ENCODE results near the gene IFITM10. TPM values are rescaled to one million over a fixed set of nuclear protein-coding genes. Genes with fewer than 3 reads are reported as not detected.

IFITM10 gene
- total RNA-seq, 3 donors from 2014 or later = 0.46 to 2.8 (median 1.9) TPM

DNA sequence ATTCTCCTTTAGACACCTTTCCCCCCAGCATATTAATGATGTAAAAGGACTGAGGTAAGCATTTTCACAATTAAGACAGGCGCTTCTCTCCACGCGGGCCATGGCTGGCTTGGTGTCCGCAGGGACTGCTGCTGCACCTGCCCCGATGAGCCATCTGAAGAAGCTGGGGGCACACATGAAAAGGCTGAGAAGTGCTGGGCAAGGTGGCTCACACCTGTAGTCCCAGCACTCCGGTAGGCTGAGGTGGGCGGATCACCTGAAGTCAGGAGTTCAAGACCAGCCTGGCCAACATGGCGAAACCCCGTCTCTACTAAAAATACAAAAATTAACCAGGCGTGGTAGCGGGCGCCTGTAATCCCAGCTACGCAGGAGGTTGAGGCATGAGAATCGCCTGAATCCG lies 32.1 kb downstream of the IFITM10 start:
- H3K4me1 ChIP-seq (ENCODE audit: low read depth) = no peaks in the 10 kb centered on the region
- no peak for DNase-seq
- no peak for ATAC-seq
- intact Hi-C loops (cut with DNase I, micrococcal nuclease) = no loop called here
- H3K4me3 ChIP-seq = no peak overlapping the region
- H3K9me3 ChIP-seq = no peaks in the 10 kb centered on the region
- TF ChIP-seq, protein P1, sequence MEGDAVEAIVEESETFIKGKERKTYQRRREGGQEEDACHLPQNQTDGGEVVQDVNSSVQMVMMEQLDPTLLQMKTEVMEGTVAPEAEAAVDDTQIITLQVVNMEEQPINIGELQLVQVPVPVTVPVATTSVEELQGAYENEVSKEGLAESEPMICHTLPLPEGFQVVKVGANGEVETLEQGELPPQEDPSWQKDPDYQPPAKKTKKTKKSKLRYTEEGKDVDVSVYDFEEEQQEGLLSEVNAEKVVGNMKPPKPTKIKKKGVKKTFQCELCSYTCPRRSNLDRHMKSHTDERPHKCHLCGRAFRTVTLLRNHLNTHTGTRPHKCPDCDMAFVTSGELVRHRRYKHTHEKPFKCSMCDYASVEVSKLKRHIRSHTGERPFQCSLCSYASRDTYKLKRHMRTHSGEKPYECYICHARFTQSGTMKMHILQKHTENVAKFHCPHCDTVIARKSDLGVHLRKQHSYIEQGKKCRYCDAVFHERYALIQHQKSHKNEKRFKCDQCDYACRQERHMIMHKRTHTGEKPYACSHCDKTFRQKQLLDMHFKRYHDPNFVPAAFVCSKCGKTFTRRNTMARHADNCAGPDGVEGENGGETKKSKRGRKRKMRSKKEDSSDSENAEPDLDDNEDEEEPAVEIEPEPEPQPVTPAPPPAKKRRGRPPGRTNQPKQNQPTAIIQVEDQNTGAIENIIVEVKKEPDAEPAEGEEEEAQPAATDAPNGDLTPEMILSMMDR (IDR thresholded peaks at IDR 0.05) = no peak
- no peaks in the 10 kb centered on the region for H3K36me3 ChIP-seq (ENCODE audit: low read depth)

DNA sequence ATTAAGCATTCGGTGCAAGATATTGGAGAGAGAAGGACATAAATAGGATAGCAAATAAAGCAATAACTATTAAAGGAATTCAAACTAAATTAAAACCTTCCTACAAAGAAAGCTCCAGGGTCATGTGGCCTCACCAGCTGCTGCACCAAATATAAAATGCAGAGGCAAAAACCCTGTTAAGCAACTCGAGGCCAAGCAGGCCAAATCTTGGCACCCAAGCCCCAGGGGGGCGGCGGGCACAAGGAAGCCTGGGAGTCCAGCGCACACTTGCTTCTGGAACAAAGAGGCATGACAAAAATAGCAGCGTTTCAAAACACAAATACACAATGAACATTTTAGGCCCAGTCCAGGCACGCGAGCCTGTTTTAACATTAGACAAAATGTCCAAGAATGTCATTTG lies 32.6 kb downstream of the IFITM10 start:
- no peak overlapping the region for H3K4me3 ChIP-seq
- H3K36me3 ChIP-seq (ENCODE audit: low read depth) = no peaks in the 10 kb centered on the region
- ATAC-seq = no peak
- H3K4me1 ChIP-seq (ENCODE audit: low read depth) = no peaks in the 10 kb centered on the region
- TF ChIP-seq, protein P1 (IDR thresholded peaks at IDR 0.05) = no peak
- no peaks in the 10 kb centered on the region for H3K9me3 ChIP-seq
- intact Hi-C loops (cut with DNase I, micrococcal nuclease) = no loop called here
- DNase-seq = no peak

DNA sequence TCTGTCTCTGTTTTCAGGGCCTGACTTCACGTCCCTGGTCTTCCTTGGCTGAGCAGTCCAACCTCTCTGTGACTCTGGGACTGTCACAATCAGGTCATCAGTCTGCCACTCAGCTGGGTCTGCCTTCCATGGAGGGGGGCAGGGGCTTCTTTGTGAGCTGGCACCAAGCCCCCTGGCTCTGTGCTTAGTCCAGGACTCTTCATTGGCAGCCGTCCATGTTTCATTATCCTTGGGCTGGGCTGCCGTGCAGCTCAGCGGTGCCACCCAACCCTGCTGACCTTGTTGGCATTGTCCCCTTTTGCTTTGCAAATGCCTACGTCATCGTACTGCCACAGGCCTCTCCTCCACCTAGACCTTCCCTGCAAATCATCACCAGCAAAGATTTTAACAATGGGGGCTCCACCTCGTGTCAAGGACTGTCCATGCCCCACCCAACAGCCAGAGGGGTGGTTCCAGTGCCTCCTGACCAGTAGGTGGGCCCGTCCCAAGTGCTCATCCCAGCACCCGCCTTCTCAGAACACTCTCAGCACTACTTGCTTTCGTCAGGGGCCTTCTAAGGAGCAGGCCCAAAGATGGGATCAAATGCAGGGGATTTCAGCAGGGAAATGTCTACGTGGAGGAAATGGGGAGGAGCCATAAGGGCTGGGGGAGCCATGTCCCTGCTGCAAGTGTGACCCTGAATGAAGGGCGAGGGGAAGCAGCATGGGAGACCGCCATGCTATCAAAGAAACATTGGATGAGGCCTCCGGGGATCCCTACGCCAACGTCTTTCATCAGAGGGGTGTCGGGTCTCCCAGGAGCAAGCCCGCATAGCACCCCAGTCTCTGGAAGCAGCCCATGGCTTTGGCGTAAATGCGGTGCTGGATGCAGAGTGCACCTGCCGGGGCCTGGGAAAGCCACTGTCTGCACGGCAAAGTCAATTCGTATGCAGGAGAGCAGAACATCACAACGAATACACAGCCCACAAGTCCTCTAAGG lies 35.2 kb downstream of the IFITM10 start:
- DNase-seq (no peak), ATAC-seq (no peak)
- Histone ChIP-seq H3K36me3 (ENCODE audit: low read depth) (no peaks in the 10 kb centered on the region), H3K9me3 (no peaks in the 10 kb centered on the region), H3K4me3 (no peak overlapping the region), H3K4me1 (ENCODE audit: low read depth) (no peaks in the 10 kb centered on the region)
- TF ChIP-seq, protein P1 (IDR thresholded peaks at IDR 0.05) = no peak
- intact Hi-C loops (cut with DNase I, micrococcal nuclease) = no loop called here

DNA sequence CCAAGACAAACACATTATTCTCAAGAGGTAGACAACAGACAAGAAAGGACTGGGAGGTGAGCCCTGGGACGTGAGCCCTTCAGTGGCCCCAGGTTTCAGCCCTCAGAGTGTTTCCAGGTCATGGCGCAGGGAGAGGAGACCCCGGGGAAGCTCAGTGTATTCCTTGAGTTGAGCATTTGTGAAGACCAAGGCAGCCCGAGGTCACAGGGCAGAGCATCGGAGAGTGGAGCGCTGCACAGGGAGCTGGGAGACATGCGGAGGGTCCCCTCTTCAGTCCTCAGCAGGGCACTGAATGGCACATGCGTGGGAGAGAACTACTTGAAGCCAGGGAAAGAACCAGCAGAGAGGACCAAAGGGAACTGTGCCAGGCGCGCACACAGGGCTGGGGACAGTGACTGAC lies 41.7 kb downstream of the IFITM10 start:
- peak in 1 of 3 donors; percentile 24 for DNase-seq
- Histone ChIP-seq H3K4me1 (ENCODE audit: low read depth) (no peaks in the 10 kb centered on the region), H3K36me3 (ENCODE audit: low read depth) (no peaks in the 10 kb centered on the region), H3K9me3 (no peaks in the 10 kb centered on the region), H3K4me3 (no peak overlapping the region)
- TF ChIP-seq, protein P1 (IDR thresholded peaks at IDR 0.05) = no peak
- ATAC-seq = no peak
- intact Hi-C loops (cut with DNase I, micrococcal nuclease) = no loop called here

DNA sequence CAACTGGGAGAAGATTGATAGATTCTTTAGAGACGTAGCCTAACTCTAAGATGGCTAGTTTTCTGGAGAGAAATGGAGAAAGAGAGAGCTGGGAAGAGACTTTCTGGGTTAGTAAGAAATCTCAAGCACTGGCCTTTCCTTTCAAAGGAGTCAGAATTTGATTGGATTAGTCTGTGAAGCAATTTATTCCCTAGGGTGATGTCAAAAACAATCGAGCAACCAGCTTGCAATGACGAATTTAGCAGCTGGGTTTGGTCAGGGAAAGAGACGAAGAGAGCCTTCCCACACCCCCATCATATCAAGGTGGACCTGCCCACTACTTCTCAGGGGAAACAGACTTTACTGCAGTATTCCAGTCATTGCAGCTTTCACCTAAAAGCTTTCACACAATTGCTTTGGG lies 42.6 kb downstream of the IFITM10 start:
- no peak for DNase-seq
- no peak for ATAC-seq
- H3K9me3 ChIP-seq = no peaks in the 10 kb centered on the region
- no peaks in the 10 kb centered on the region for H3K36me3 ChIP-seq (ENCODE audit: low read depth)
- intact Hi-C loops (cut with DNase I, micrococcal nuclease) = no loop called here
- TF ChIP-seq, protein P1 (IDR thresholded peaks at IDR 0.05) = no peak
- no peaks in the 10 kb centered on the region for H3K4me1 ChIP-seq (ENCODE audit: low read depth)
- no peak overlapping the region for H3K4me3 ChIP-seq
